HCEC 1CT (cell line): ENCODE results near the gene FLNB.

Experiments used
- DNase-seq: peaks from one replicate; pipeline ENCODE4 v3.0.0-alpha.2; 2017

Gene FLNB

GRCh38 chr3:58010562-58010961 is 2.3 kb downstream of the FLNB start:
- no peak for DNase-seq

DNA sequence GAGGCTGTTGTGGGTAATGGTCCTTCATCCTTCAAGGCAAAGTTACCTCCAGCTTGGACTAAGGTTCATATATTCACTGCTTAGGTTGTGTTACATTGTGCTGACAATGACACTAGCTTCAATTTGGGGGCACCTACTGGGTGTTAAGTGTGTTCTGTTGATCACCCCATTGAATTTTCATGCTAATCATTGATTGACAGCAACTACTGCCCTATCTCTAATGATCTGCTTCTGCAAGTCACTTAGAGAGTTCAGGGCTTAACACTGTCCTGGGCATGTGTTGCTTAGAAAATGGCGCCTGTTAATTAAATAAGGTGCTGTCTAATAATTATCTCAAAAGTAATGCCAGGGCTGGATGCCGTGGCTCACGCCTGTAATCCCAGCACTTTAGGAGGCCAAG is 3.4 kb downstream of the FLNB start:
- no peak for DNase-seq

GRCh38 chr3:58012302-58012701 is 4.1 kb downstream of the FLNB start:
- no peak for DNase-seq

DNA sequence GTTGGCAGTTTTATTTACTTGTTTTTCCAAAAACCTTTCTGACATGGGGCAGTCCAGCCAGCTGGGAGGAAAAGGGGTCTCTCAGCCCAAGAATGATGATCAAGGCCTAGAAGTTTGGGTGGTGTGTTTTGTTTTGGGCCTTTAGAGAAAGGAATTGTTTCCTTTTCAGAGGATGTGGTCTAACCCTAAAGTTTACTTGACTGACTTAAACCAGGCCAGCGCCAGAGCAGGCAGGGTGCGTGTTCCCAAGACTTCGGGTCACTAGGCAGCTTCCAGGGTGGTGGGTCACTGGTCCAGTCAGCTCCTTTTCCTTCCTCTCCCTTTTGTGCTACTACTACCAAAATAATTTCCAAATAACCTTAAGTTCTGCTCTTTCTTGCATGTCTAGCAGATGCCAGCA is 4.9 kb downstream of the FLNB start:
- DNase-seq: peak; percentile 28

DNA sequence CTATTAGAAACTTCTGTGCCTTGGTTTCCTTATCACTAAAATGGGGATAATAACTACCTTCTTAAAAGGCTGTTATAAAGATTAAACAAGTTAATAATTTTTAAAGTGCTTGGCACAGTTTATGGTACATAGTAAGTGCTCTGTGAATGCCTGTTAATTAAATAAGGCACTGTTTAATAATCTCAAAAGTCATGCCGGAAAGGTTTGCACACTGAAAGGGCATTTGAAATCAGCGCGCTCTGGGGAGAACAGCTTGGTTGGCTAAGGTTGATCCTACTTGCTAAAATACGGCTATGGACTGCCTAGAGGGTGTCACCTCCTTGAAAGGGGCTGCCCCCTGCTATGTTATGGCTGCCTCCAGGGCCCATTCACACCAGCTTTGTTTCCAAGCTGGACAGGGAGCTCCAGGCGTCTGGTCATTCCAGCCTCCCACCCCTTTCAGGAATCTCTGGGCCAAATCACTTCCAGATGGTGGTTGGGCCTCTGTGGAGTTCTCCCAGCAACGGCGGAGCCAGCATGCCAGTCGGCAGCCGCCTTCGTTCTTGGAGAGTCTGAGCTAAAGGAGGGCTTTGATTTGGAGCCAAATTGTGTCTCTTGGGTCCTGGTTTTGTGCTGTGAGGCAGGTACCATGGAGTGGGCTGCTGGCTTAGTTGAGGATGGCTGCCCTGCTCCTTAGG is 5.9 kb downstream of the FLNB start:
- DNase-seq: peak; percentile 33

DNA sequence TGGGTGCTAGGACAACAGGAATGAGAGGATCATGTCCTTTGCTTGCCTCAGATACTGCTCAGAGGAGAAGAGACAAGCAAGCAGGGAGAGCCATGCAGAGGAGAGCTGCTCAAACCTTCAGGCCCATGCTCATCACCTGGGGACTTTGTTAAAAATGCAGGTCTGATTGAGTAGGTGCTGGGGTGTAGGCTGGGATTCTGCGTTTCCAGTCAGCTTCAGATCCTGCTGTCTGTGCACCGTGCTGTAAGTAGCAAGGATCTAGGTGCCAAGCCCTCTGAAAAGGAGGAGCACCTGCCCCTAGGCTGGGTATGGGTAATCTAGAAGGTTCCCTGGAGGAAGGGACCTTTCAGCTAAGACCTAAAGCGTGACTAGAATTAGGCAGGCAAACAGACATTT is 7.3 kb downstream of the FLNB start:
- no peak for DNase-seq

- no peak for DNase-seq
These were observed 8.5 kb downstream of the FLNB start for GRCh38 chr3:58016710-58017109.

DNA sequence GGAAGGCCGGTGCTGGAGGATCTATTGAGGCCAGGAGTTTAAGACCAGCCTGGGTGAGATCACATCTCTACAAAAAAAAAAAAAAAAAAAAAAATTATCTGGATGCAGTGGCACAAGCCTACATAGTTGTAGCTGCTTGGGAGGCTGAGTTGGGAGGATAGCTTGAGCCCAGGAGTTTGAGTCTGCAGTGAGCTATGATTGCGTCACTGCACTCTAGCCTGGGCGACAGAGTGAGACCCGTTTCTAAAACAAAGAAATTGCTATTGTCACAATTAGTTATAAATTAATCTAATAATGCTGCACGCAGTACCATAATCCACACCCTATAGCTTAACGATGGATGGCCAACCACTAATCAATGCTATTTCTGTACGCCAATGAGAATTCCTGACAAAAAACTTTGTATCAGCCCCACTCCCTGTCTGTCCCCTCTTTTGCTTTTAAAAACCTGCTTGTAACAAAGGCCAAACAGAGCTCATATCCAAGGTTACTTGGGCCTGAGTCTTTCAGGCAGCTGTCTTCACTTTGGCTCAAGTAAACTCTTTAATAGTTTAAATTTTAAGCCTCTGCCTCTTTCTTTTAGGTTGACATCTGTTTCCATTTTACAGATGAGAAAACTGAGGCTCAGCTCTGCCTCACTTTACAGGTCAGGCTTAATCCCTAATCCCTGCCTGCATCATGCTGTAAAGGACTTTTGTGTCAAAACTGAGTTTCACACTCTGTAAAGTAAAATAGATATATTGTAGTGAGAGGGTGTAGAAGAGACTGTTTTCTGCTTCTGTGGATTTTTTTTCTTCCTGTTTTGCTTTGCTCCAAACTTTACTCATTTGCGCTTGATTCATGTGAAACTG is 10.9 kb downstream of the FLNB start:
- no peak for DNase-seq

DNA sequence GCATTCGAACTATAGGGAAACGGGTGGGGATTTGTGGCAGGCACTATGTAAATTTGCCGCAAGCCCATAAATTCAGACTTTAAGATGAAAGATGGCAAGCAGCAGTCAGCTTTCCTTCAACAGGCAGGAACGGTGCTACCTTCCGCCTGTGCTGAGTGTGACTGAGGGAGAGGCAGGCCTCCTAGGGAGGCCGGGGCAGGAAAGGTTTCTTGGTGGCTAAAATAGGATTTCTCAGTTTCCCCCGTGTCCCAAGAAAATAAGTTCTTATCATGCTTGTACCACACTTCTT is 12.5 kb downstream of the FLNB start:
- DNase-seq: no peak

DNA sequence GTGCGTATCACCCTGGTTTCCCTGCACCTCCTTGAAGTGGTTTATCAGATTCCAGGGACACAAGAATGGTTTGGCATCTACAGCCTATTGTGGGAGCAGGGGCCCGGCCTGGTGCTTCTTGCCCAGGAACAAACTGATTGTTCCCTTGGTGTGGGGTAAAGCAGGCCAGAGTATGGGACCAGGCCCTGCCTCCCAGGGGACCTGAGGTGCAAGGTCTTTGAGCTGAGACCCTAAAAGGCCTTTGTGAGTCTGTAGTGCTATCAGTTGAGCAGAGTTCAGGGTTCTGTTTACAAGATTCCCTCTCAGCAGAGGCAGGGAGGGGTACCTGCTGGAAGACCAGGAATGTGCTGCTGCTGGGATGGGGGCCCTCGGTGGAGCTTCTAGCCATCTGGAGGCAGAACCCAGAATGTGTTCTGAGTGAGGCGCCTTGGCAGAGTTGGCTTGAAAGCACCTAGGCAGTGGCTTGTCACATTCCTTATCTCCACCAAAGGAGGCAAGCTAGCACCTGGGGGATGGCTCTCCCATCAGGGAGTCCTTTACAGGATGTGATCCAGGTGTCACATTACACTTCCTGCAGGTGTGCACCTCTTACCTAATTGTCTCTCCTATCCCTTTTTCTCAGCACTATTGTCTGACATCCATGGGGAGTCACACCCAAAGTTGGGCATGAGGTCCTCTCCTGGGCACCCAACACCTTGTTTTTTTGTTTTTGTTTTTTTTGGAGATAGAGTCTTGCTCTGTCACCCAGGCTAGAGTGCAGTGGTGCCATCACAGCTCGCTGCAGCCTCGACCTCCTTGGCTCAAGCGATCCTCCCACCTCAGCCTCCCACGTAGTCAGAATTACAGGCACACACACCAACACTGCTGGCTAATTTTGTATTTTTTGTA is 13.1 kb downstream of the FLNB start:
- DNase-seq: no peak

- DNase-seq: no peak
These were observed 13.7 kb downstream of the FLNB start for GRCh38 chr3:58021962-58022361.

- DNase-seq: no peak
These were observed 14.3 kb downstream of the FLNB start for GRCh38 chr3:58022490-58022889.

DNA sequence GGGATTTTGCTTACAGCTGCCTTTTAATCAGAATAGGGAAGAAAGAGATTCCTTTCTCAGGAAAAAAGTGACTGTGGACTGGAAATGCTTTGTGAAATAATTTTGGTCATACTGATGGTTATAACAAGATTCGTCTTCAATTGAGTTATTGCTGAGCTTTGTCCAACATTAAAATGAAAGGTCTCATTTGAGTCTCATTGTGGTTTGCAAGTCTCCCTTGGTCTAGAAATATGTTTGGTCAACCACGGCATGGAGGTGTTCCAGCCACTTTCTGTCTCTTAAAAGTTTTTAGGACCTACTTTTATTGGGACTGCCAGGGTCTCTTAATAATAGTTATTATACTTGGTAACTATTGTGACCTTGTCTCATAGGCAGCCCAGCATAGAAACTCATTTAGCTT is 15.3 kb downstream of the FLNB start:
- no peak for DNase-seq

- DNase-seq: no peak
These were observed 17.2 kb downstream of the FLNB start for GRCh38 chr3:58025406-58025805.

GRCh38 chr3:58025837-58026569 is 17.8 kb downstream of the FLNB start:
- no peak for DNase-seq

DNA sequence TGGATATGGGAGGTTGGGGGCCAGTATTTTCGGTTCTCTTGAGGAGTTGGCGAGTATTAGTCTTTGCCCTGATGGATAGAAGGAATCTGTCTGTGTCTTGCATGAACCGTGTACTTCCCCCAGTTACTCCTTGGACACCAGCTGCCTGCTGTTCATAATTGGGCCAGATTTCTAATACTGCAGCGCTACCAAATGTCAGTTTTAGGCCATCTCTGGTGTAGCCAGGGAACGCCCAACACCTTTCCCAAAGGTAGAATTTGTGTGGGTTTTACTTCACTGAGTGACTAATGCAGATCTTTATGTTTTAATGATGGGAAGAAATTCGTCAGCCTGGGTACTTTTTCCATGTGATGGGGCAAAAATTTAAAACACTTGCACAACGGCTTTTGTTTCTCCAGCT is 18.4 kb downstream of the FLNB start:
- DNase-seq: no peak

GRCh38 chr3:58027704-58028317 is 19.6 kb downstream of the FLNB start:
- DNase-seq: no peak

DNA sequence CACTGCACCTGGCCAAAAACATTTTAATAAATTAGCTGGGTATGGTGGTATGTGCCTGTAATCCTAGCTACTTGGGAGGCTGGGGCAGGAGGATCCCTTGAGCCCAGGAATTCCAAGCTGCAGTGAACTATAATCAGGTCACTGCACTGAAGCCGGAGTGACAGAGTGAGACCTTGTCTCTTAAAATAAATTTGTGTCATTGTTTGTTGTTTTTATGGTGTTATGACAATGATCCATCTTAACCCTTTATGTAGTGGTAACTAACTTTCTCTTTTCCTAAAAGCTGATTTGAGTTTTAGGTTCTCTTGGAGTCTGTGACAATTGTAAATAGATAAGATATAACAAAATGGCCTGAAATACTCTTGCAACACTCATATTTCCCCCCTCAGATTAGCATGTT is 20.7 kb downstream of the FLNB start:
- no peak for DNase-seq

- DNase-seq: no peak
These were observed 21.8 kb downstream of the FLNB start for GRCh38 chr3:58029842-58030584.

DNA sequence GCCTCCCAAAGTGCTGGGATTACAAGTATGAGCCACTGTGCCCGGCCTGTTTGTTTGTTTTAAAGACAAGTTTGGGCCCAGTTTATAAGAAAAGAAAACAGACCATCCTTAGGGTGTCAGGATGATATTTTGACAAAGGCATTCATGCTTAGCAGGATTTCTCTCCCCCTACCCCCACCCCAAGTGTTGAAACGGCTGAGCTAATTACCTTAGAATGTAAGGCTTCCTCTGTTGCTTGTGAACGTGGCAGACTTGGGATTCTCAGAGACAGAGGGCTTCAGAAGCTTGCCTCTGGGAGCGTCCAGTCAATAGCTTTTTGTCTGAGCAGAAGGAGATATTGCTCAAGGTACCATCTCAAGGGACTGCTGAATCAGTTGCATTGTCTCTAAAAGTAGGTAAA is 24.0 kb downstream of the FLNB start:
- no peak for DNase-seq

DNA sequence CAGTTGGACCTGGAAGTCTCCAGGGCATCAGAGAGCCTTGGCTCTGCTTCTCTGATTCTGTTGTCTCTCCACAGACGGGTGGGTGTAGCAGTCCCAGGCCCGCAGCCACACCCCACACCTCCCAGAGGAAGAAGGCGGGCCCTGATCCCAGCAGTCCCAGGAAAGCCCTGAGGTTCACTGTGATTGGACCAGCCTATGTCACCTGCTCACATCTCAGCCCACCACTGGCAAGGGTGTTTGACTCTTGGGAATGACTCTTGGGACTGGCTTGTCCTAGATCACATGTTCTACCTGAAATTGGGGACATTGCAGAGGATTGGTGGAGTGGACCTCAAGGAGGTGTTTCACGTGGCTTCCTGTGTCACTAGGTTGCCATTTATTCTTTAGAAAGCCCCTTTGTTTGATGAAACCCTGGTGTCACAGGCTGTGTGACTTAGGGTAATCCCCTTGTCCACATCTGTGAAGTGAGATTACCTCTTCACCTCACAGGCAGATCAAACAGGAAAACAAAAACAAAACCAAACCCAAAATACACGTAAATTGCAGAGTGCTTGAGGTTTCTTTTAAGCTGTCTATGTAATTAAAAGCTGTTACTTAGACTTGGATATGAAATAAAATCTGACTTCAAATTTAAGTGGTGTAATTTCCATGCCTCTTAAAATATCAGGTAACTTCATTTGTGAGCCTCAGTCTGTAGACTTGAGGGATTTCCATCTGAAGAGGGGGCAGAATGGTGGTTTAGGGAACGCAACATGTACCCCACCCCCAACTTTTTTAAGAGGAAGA is 26.7 kb downstream of the FLNB start:
- no peak for DNase-seq
